HEK293T (cell line): ENCODE data around the gene PLPP4.

Source experiments
- ELF4 ChIP-seq: fragments of 450-650 bp; IDR thresholded peaks from 2 replicates; pipeline ENCODE4 v1.6.1; 2017; ENCODE audit warnings: antibody characterized with exemption
- FOXA1 ChIP-seq: fragments of 450-650 bp; IDR thresholded peaks from 2 replicates; pipeline ENCODE4 v1.6.1; 2016; ENCODE audit warnings: mild to moderate bottlenecking
- FOXK2 ChIP-seq: fragments of 450-650 bp; IDR thresholded peaks from 2 replicates; pipeline ENCODE4 v1.6.1; 2016; ENCODE audit warnings: mild to moderate bottlenecking
- HDGF ChIP-seq: fragments of 450-650 bp; IDR thresholded peaks from 2 replicates; pipeline ENCODE4 v1.6.1; 2017; ENCODE audit warnings: antibody characterized with exemption, borderline replicate concordance
- SP1 ChIP-seq: fragments of 450-650 bp; IDR thresholded peaks from 2 replicates; pipeline ENCODE4 v1.6.1; 2017
- SUZ12 ChIP-seq: fragments of 450-650 bp; IDR thresholded peaks from 2 replicates; pipeline ENCODE4 v1.6.1; 2016; ENCODE audit warnings: mild to moderate bottlenecking

DNA sequence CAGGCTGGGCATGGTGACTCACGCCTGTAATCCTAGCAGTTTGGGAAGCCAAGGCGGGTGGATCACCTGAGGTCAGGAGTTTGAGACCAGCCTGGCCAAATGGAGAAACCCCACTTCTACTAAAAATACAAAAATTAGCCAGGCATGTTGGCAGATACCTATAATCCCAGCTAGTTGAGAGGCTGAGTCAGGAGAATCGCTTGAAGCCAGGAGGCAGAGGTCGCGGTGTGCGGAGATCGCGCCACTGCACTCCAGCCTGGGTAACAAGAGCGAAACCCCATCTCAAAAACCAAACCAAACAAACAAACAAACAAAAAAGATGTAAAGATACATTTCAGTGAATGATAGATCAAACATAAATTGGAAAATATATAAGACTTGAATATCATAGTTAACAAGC lies 105.9 kb downstream of the PLPP4 start:
- TF ChIP-seq FOXA1 (no peak), FOXK2 (no peak), SP1 (no peak), HDGF (no peak), SUZ12 (no peak), ELF4 (no peak)
